SU-DHL-6 (cell line): ENCODE data around the gene LENEP.

ENCODE experiments used
- EZH2phosphoT487 ChIP-seq: fragments of 200-600 bp; sonication (generic), shearing (Covaris generic); conservative IDR thresholded peaks from 2 replicates; pipeline ENCODE4 v1.6.1; 2018; ENCODE audit warnings: mild to moderate bottlenecking, antibody characterized with exemption, low read length, moderate library complexity, mixed read lengths
- TF ChIP-seq, protein P1 (sequence below): fragments of 200-600 bp; sonication (generic); IDR thresholded peaks from one replicate; pipeline ENCODE4 v1.5.1; 2017; ENCODE audit warnings: antibody characterized with exemption, mild to moderate bottlenecking, low read length, moderate library complexity; ENCODE audit not compliant: insufficient read depth, poor library complexity, severe bottlenecking

DNA sequence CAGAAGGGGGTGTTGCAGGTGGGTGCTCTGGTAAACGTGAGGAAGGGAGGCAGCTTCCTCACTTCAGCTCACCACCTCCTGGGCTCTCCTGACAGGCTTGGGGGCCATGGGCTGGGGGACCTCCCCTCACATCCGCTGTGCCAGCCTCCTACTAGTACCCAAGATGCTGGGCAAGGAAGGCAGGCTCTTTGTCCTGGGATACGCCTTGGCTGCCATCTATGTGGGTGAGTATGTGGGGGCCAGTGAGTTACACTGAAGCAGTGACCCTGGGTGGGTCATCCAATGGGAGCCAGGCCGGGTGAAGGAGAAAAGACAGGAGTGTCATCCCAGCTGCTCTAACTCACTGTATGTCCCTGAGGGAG, 45.9 kb downstream of the LENEP start:
- TF ChIP-seq, protein P1, sequence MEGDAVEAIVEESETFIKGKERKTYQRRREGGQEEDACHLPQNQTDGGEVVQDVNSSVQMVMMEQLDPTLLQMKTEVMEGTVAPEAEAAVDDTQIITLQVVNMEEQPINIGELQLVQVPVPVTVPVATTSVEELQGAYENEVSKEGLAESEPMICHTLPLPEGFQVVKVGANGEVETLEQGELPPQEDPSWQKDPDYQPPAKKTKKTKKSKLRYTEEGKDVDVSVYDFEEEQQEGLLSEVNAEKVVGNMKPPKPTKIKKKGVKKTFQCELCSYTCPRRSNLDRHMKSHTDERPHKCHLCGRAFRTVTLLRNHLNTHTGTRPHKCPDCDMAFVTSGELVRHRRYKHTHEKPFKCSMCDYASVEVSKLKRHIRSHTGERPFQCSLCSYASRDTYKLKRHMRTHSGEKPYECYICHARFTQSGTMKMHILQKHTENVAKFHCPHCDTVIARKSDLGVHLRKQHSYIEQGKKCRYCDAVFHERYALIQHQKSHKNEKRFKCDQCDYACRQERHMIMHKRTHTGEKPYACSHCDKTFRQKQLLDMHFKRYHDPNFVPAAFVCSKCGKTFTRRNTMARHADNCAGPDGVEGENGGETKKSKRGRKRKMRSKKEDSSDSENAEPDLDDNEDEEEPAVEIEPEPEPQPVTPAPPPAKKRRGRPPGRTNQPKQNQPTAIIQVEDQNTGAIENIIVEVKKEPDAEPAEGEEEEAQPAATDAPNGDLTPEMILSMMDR, result no peak
- TF ChIP-seq EZH2phosphoT487, result no peak
